ENCODE data around the gene ADAM22.

Gene ADAM22

DNA sequence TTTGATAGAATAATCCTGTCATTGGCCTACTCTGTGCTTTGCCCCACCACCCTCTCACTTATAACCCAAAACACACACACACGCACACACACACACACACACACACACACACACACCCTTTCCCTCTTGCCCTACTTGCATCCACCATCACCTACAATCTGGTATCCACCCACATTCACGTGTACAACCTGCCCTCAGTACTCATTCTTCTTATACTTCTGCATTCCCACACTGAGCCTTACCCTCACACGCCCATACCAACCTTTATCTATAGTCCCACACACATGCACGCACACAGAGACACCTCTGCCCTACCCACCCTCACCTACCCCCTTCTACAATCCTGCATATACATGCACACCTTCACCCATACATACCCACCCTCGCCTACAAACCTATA lies 296.6 kb downstream of the ADAM22 start (continued):
- TF ChIP-seq, protein P1, sequence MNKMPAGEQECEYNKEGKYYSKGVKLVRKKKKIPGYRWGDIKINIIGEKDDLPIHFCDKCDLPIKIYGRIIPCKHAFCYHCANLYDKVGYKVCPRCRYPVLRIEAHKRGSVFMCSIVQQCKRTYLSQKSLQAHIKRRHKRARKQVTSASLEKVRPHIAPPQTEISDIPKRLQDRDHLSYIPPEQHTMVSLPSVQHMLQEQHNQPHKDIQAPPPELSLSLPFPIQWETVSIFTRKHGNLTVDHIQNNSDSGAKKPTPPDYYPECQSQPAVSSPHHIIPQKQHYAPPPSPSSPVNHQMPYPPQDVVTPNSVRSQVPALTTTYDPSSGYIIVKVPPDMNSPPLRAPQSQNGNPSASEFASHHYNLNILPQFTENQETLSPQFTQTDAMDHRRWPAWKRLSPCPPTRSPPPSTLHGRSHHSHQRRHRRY (tag by site-specific recombination; IDR thresholded peaks at IDR 0.05): no peak
- TF ChIP-seq ZNF266 (tag by site-specific recombination; IDR thresholded peaks at IDR 0.05; ENCODE audit: low read depth): no peak
- TF ChIP-seq ZNF394 (tag by site-specific recombination; IDR thresholded peaks at IDR 0.05; ENCODE audit: borderline replicate concordance): no peak
- no peak for TF ChIP-seq ZNF660 (tag by site-specific recombination; IDR thresholded peaks at IDR 0.05)

DNA sequence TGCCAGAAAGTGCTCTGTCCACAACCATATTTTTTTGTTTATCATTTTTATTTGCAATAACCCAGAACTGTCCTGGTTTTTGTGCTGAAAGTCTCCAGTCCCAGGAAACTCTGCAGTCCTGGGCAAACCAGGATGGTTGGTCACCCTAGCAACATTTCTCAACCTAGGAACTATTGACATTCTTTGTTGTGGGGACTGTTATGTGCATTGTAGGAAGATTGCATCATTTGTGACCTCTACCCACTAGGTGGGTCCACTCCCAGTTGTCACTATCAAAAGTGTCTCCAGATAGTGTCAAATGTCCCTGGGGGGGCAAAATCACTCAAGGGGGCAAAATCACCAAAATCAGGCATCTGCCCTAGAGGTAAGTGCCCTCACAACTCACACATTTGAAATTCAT lies 299.8 kb downstream of the ADAM22 start:
- Histone ChIP-seq H3K27ac (ENCODE audit: extremely low read depth, low read depth, low read length) (no peak overlapping the region), H3K9me3 (ENCODE audit: control insufficient read depth, insufficient read depth, low read depth, low read length) (no peaks in the 10 kb centered on the region), H3K36me3 (ENCODE audit: control insufficient read depth in 2 of 2, insufficient read depth in 1 of 2, low read length in 2 of 2) (no peaks in the 10 kb centered on the region), H3K4me3 (ENCODE audit: low read depth, low read length) (no peak overlapping the region), H3K4me1 (ENCODE audit: control insufficient read depth, insufficient read depth, low read length) (no peaks in the 10 kb centered on the region)
- CTCF ChIA-PET: no interaction called here
- POLR2A ChIA-PET: no interaction called here
- TF ChIP-seq SALL2 (tag by site-specific recombination; IDR thresholded peaks at IDR 0.05; ENCODE audit: borderline replicate concordance) (no peak), MYNN (tag by site-specific recombination; IDR thresholded peaks at IDR 0.05; ENCODE audit: borderline replicate concordance) (no peak), ZNF76 (tag by site-specific recombination; IDR thresholded peaks at IDR 0.05; ENCODE audit: borderline replicate concordance, low read depth) (no peak), ZNF48 (tag by site-specific recombination; IDR thresholded peaks at IDR 0.05) (no peak), OSR2 (tag by site-specific recombination; IDR thresholded peaks at IDR 0.05) (no peak), IKZF3 (tag by site-specific recombination; IDR thresholded peaks at IDR 0.05) (no peak), ZNF335 (tag by site-specific recombination; conservative IDR thresholded peaks at IDR 0.05) (no peak), ZNF311 (tag by site-specific recombination; IDR thresholded peaks at IDR 0.05; ENCODE audit: borderline replicate concordance) (no peak), ZNF776 (tag by site-specific recombination; IDR thresholded peaks at IDR 0.05; ENCODE audit: borderline replicate concordance) (no peak)
- TF ChIP-seq, protein P2, sequence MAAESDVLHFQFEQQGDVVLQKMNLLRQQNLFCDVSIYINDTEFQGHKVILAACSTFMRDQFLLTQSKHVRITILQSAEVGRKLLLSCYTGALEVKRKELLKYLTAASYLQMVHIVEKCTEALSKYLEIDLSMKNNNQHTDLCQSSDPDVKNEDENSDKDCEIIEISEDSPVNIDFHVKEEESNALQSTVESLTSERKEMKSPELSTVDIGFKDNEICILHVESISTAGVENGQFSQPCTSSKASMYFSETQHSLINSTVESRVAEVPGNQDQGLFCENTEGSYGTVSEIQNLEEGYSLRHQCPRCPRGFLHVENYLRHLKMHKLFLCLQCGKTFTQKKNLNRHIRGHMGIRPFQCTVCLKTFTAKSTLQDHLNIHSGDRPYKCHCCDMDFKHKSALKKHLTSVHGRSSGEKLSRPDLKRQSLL (tag by site-specific recombination; IDR thresholded peaks at IDR 0.05): no peak
- TF ChIP-seq, protein P1 (tag by site-specific recombination; IDR thresholded peaks at IDR 0.05): no peak
- TF ChIP-seq, protein P3, sequence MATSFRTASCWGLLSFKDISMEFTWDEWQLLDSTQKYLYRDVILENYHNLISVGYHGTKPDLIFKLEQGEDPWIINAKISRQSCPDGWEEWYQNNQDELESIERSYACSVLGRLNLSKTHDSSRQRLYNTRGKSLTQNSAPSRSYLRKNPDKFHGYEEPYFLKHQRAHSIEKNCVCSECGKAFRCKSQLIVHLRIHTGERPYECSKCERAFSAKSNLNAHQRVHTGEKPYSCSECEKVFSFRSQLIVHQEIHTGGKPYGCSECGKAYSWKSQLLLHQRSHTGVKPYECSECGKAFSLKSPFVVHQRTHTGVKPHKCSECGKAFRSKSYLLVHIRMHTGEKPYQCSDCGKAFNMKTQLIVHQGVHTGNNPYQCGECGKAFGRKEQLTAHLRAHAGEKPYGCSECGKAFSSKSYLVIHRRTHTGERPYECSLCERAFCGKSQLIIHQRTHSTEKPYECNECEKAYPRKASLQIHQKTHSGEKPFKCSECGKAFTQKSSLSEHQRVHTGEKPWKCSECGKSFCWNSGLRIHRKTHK (tag by site-specific recombination; IDR thresholded peaks at IDR 0.05): no peak
- TF ChIP-seq, protein P4, sequence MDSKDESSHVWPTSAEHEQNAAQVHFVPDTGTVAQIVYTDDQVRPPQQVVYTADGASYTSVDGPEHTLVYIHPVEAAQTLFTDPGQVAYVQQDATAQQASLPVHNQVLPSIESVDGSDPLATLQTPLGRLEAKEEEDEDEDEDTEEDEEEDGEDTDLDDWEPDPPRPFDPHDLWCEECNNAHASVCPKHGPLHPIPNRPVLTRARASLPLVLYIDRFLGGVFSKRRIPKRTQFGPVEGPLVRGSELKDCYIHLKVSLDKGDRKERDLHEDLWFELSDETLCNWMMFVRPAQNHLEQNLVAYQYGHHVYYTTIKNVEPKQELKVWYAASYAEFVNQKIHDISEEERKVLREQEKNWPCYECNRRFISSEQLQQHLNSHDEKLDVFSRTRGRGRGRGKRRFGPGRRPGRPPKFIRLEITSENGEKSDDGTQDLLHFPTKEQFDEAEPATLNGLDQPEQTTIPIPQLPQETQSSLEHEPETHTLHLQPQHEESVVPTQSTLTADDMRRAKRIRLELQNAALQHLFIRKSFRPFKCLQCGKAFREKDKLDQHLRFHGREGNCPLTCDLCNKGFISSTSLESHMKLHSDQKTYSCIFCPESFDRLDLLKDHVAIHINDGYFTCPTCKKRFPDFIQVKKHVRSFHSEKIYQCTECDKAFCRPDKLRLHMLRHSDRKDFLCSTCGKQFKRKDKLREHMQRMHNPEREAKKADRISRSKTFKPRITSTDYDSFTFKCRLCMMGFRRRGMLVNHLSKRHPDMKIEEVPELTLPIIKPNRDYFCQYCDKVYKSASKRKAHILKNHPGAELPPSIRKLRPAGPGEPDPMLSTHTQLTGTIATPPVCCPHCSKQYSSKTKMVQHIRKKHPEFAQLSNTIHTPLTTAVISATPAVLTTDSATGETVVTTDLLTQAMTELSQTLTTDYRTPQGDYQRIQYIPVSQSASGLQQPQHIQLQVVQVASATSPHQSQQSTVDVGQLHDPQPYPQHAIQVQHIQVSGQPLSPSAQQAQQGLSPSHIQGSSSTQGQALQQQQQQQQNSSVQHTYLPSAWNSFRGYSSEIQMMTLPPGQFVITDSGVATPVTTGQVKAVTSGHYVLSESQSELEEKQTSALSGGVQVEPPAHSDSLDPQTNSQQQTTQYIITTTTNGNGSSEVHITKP (tag by site-specific recombination; IDR thresholded peaks at IDR 0.05): no peak

Data from HEK293 (cell line).